Measurements from ENCODE around the gene COL8A1. TPM values are rescaled to one million over a fixed set of nuclear protein-coding genes. Genes with fewer than 3 reads are reported as not detected.

Gene COL8A1
- total and polyA plus RNA-seq, 10 of the 15 experiments (the other 5 are each of a cell fraction or from before 2014, with no cell fraction given) = 0.04 to 0.73 (median 0.10) TPM; not detected in 5

- SMC1A ChIA-PET (ENCODE audit: uncharacterized antibody, unreplicated experiment) = no interaction called here
- no peak for DNase-seq (ENCODE audit: low read depth, low spot score)
- POLR2A ChIA-PET = no interaction called here
- Histone ChIP-seq H3K79me2 (ENCODE audit: control insufficient read depth, insufficient read depth, low read length) (no peaks in the 10 kb centered on the region), H3K36me3 (ENCODE audit: control insufficient read depth in 2 of 2, insufficient read depth in 2 of 2, low read length in 1 of 2) (no peaks in the 10 kb centered on the region), H3K9ac (ENCODE audit: control insufficient read depth, insufficient read depth, low read length) (no peak overlapping the region), H3K27ac (ENCODE audit: control insufficient read depth, insufficient read depth) (no peak overlapping the region), H3K4me3 (no peak overlapping the region), H3K27me3 (replicated peaks in 1 of 2; ENCODE audit: control insufficient read depth in 2 of 2, insufficient read depth in 2 of 2, low read length in 1 of 2) (no peaks in the 10 kb centered on the region), H3K4me1 (ENCODE audit: control insufficient read depth, insufficient read depth, low read length) (no peaks in the 10 kb centered on the region), H3K9me3 (replicated peaks; ENCODE audit: control insufficient read depth, insufficient read depth, low read length) (peaks cover 3% of the 10 kb centered on the region; the same call in 1 of the 3 replicates), H4K20me1 (ENCODE audit: control insufficient read depth, insufficient read depth) (no peaks in the 10 kb centered on the region), H2AFZ (ENCODE audit: control insufficient read depth, low read depth, low read length) (no peak overlapping the region), H3K4me2 (ENCODE audit: control insufficient read depth, insufficient read depth) (no peak overlapping the region)
- no peak for FAIRE-seq
- in situ Hi-C loops (cut with MboI) = no loop called here
- WGBS (ENCODE audit: insufficient coverage, insufficient replicate concordance, low lambda C conversion rate, missing lambda C conversion rate) = 69% methylated on average over 2 of the region's 2 CpGs
- BruUV-seq (replicated peaks) = no TSS peak
- ATAC-seq = no peak
- RAD21 ChIA-PET (ENCODE audit: unreplicated experiment) = no interaction called here
- TF ChIP-seq BMI1 (IDR thresholded peaks at IDR 0.05; ENCODE audit: borderline replicate concordance) (no peak), HCFC1 (IDR thresholded peaks at IDR 0.05; ENCODE audit: low read length) (no peak), CBX5 (IDR thresholded peaks at IDR 0.05; ENCODE audit: low read depth) (peak; percentile 62; the same call in 1 of the 2 replicates), MEF2A (IDR thresholded peaks at IDR 0.05; ENCODE audit: insufficient read depth, low read depth, low read length) (no peak), NR2C2 (IDR thresholded peaks at IDR 0.05; ENCODE audit: borderline replicate concordance, control insufficient read depth, insufficient read length, low read depth) (no peak), CTCF (IDR thresholded peaks at IDR 0.05 in 2 of 3, conservative IDR thresholded peaks at IDR 0.05 in 1 of 3; ENCODE audit: control insufficient read depth in 2 of 3, extremely low read depth in 1 of 3, insufficient read depth in 1 of 3, low read depth in 3 of 3, low read length in 3 of 3) (no peak), SUZ12 (IDR thresholded peaks at IDR 0.05; ENCODE audit: unreplicated experiment) (no peak)
- CTCF ChIA-PET = no interaction called here
- intact Hi-C loops (cut with micrococcal nuclease; ENCODE audit: unreplicated experiment) = no loop called here
Observed at GRCh38 chr3:99805160-99805559, 166.8 kb downstream of the COL8A1 start.

Measured in GM12878 (cell line).